ENCODE results near the gene CNTNAP5.

DNA sequence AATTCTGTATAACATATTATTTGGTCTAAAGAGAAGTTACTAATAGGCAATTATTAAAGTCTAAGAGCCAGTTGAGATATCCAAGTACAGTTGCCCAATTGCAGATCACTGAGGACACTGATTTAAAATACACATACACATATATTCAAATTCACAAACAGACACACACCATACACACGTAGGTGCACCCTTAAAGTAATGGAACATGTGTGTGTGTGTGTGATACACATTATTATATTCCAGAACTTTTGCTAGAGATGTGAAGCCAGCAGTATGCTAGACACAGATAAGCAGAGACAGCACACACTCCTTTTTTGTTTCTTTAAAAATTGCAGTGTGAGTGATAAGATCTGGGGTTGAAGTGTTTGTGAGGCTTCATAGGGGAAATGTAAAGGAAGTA, 292.5 kb downstream of the CNTNAP5 start:
- TF ChIP-seq SIN3A (IDR thresholded peaks at IDR 0.05; ENCODE audit: borderline replicate concordance, low read depth, low read length) (no peak), SRF (IDR thresholded peaks at IDR 0.05; ENCODE audit: low read depth, low read length) (no peak), MED13 (CRISPR knock-in tag; IDR thresholded peaks at IDR 0.05) (no peak), CENPT (CRISPR knock-in tag; IDR thresholded peaks at IDR 0.05; ENCODE audit: low read depth) (no peak), CEBPB (IDR thresholded peaks at IDR 0.05; ENCODE audit: borderline replicate concordance, low read depth, low read length) (no peak)
- TF ChIP-seq, protein P1, sequence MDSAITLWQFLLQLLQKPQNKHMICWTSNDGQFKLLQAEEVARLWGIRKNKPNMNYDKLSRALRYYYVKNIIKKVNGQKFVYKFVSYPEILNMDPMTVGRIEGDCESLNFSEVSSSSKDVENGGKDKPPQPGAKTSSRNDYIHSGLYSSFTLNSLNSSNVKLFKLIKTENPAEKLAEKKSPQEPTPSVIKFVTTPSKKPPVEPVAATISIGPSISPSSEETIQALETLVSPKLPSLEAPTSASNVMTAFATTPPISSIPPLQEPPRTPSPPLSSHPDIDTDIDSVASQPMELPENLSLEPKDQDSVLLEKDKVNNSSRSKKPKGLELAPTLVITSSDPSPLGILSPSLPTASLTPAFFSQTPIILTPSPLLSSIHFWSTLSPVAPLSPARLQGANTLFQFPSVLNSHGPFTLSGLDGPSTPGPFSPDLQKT (CRISPR knock-in tag; IDR thresholded peaks at IDR 0.05; ENCODE audit: borderline replicate concordance) = no peak
